SK-N-SH treated with all-trans-retinoic acid at 6 μM for 48 hours (cell line): ENCODE results near the gene PELI3.

Source experiments
- ATAC-seq: fragments of 200-7000 bp; cut with Tn5 transposase; 3 replicates; pipeline ENCODE4 v1.9.1; 2020; ENCODE audit warnings: mild to moderate bottlenecking, moderate library complexity
- ARNTL ChIP-seq: fragments of 450-650 bp; formaldehyde crosslinking; IDR thresholded peaks from 2 replicates; pipeline ENCODE4 v1.5.0; 2020; ENCODE audit warnings: low read depth, mild to moderate bottlenecking, moderate library complexity, borderline replicate concordance
- BACH2 ChIP-seq: fragments of 250-450 bp; sonication (Bioruptor Pico); IDR thresholded peaks from 2 replicates; pipeline ENCODE4 v1.9.0; 2021; ENCODE audit warnings: mild to moderate bottlenecking, borderline replicate concordance
- CSDC2 ChIP-seq: fragments of 250-450 bp; sonication (Bioruptor Pico); IDR thresholded peaks from 2 replicates; pipeline ENCODE4 v1.5.0; 2020; ENCODE audit warnings: mild to moderate bottlenecking, moderate library complexity
- ESRRG ChIP-seq: fragments of 250-450 bp; sonication (Bioruptor Pico); IDR thresholded peaks from 2 replicates; pipeline ENCODE4 v1.6.1; 2021; ENCODE audit warnings: mild to moderate bottlenecking
- GLIS3 ChIP-seq: fragments of 250-450 bp; sonication (Bioruptor Pico); IDR thresholded peaks from 2 replicates; pipeline ENCODE4 v1.5.0; 2020; ENCODE audit warnings: mild to moderate bottlenecking, moderate library complexity
- ISL1 ChIP-seq: fragments of 250-450 bp; sonication (Bioruptor Pico); IDR thresholded peaks from 2 replicates; pipeline ENCODE4 v2.1.2; 2022; ENCODE audit warnings: mild to moderate bottlenecking, moderate library complexity
- OSR1 ChIP-seq: fragments of 250-450 bp; sonication (Bioruptor Pico); IDR thresholded peaks from 2 replicates; pipeline ENCODE4 v1.8.0; 2022; ENCODE audit warnings: moderate library complexity, mild to moderate bottlenecking, inconsistent platforms
- PPARA ChIP-seq: fragments of 250-450 bp; sonication (Bioruptor Pico); IDR thresholded peaks from 2 replicates; pipeline ENCODE4 v1.5.0; 2020; ENCODE audit warnings: mild to moderate bottlenecking, borderline replicate concordance
- RARB ChIP-seq: fragments of 250-450 bp; sonication (Bioruptor Pico); IDR thresholded peaks from 2 replicates; pipeline ENCODE4 v1.8.0; 2021; ENCODE audit warnings: mild to moderate bottlenecking, moderate library complexity
- SNAI2 ChIP-seq: fragments of 250-450 bp; sonication (Bioruptor Pico); IDR thresholded peaks from 2 replicates; pipeline ENCODE4 v1.5.0; 2020; ENCODE audit warnings: mild to moderate bottlenecking, moderate library complexity
- TCF4 ChIP-seq: fragments of 250-450 bp; sonication (Bioruptor Pico); IDR thresholded peaks from 2 replicates; pipeline ENCODE4 v1.8.0; 2021; ENCODE audit warnings: mild to moderate bottlenecking, moderate library complexity, borderline replicate concordance
- TOX ChIP-seq: fragments of 250-450 bp; sonication (Bioruptor Pico); IDR thresholded peaks from 2 replicates; pipeline ENCODE4 v1.8.0; 2021; ENCODE audit warnings: mild to moderate bottlenecking, moderate library complexity, borderline replicate concordance
- ZC3H10 ChIP-seq: fragments of 250-450 bp; sonication (Bioruptor Pico); IDR thresholded peaks from 2 replicates; pipeline ENCODE4 v1.5.1; 2021; ENCODE audit warnings: mild to moderate bottlenecking, moderate library complexity
- ZFP3 ChIP-seq: fragments of 250-450 bp; sonication (Bioruptor Pico); IDR thresholded peaks from 2 replicates; pipeline ENCODE4 v1.5.0; 2020; ENCODE audit warnings: mild to moderate bottlenecking, moderate library complexity
- ZFP30 ChIP-seq: fragments of 450-650 bp; formaldehyde crosslinking; IDR thresholded peaks from 2 replicates; pipeline ENCODE4 v1.5.0; 2022; ENCODE audit warnings: mild to moderate bottlenecking, moderate library complexity
- ZNF565 ChIP-seq: fragments of 450-650 bp; formaldehyde crosslinking; conservative IDR thresholded peaks from 2 replicates; pipeline ENCODE4 v1.5.0; 2020; ENCODE audit warnings: low read depth, mild to moderate bottlenecking, moderate library complexity
- ZNF70 ChIP-seq: fragments of 450-650 bp; formaldehyde crosslinking; IDR thresholded peaks from 2 replicates; pipeline ENCODE4 v1.5.0; 2020; ENCODE audit warnings: mild to moderate bottlenecking, moderate library complexity
- ZNF8 ChIP-seq: fragments of 450-650 bp; formaldehyde crosslinking; IDR thresholded peaks from 2 replicates; pipeline ENCODE4 v1.5.0; 2020; ENCODE audit warnings: mild to moderate bottlenecking, moderate library complexity
- TF ChIP-seq, protein P1 (sequence below): fragments of 250-450 bp; sonication (Bioruptor Pico); IDR thresholded peaks from 2 replicates; pipeline ENCODE4 v1.5.1; 2021; ENCODE audit warnings: mild to moderate bottlenecking, moderate library complexity
- TF ChIP-seq, protein P2 (sequence below): fragments of 250-450 bp; sonication (Bioruptor Pico); IDR thresholded peaks from 2 replicates; pipeline ENCODE4 v1.5.0; 2020; ENCODE audit warnings: mild to moderate bottlenecking, moderate library complexity
- TF ChIP-seq, protein P3 (sequence below): fragments of 250-450 bp; sonication (Bioruptor Pico); IDR thresholded peaks from 2 replicates; pipeline ENCODE4 v1.5.1; 2020; ENCODE audit warnings: low read depth, mild to moderate bottlenecking, moderate library complexity
- TF ChIP-seq, protein P4 (sequence below): fragments of 250-450 bp; sonication (Bioruptor Pico); IDR thresholded peaks from 2 replicates; pipeline ENCODE4 v1.8.0; 2020; ENCODE audit warnings: mild to moderate bottlenecking, moderate library complexity, borderline replicate concordance

The PELI3 gene

DNA sequence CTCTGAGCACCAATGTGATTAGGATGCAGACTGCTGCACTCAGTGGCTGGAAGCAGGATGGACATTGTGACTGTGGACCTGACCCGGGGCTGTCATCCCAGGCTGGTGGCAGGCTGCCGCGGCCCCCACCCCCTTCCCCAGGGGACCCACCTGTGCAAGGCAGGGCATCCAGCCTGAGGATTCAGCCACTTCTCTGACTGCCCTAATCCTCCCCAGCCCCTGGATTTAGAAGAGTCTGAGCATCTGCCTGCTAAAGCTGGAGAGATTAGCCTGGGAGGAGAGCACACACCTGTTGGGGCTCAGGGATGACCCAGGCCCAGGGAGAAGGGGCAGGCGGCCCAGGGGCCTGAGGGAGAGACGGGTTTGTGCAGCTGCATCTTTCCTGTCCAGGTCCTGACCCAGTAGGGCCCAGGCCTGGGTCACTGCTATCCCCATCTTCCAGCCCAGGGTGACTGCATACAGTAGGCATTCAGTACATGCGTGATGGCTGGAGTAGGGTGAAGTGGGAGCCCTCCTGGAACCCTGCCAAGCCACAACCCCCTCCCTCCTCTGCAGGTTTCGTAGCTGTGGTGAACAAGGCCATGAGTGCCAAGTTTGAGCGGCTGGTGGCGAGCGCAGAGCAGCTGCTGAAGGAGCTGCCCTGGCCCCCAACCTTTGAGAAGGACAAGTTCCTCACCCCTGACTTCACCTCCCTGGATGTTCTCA, 25.6 kb downstream of the PELI3 start (continued):
- TF ChIP-seq, protein P1, sequence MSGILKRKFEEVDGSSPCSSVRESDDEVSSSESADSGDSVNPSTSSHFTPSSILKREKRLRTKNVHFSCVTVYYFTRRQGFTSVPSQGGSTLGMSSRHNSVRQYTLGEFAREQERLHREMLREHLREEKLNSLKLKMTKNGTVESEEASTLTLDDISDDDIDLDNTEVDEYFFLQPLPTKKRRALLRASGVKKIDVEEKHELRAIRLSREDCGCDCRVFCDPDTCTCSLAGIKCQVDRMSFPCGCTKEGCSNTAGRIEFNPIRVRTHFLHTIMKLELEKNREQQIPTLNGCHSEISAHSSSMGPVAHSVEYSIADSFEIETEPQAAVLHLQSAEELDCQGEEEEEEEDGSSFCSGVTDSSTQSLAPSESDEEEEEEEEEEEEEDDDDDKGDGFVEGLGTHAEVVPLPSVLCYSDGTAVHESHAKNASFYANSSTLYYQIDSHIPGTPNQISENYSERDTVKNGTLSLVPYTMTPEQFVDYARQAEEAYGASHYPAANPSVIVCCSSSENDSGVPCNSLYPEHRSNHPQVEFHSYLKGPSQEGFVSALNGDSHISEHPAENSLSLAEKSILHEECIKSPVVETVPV (CRISPR knock-in tag): no peak
- no peak for TF ChIP-seq ZFP30 (CRISPR knock-in tag)
- TF ChIP-seq, all 23 proteins: peak for 0

DNA sequence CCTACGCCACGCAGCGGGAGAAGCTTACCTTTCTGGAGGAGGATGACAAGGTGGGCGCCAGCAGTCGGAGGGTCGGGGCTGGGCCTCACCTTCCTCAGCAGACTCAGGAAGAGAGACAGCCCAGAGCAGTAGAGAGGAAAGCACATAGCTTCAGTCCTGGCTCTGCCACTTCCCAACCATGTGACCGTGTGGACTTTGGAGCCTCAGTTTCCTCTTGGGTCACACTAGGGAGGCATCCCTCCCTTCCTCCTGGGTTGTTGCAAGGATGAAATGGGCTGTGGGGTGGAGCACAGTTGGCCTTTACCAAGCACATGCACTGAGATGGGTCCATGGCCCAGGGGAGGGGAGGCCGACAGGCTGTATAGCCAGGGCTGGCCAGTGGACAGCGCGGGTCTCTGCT, 26.4 kb downstream of the PELI3 start:
- no peak for TF ChIP-seq ZNF565 (CRISPR knock-in tag)
- no peak for TF ChIP-seq TCF4 (CRISPR knock-in tag)
- no peak for TF ChIP-seq ZFP3
- TF ChIP-seq, protein P2, sequence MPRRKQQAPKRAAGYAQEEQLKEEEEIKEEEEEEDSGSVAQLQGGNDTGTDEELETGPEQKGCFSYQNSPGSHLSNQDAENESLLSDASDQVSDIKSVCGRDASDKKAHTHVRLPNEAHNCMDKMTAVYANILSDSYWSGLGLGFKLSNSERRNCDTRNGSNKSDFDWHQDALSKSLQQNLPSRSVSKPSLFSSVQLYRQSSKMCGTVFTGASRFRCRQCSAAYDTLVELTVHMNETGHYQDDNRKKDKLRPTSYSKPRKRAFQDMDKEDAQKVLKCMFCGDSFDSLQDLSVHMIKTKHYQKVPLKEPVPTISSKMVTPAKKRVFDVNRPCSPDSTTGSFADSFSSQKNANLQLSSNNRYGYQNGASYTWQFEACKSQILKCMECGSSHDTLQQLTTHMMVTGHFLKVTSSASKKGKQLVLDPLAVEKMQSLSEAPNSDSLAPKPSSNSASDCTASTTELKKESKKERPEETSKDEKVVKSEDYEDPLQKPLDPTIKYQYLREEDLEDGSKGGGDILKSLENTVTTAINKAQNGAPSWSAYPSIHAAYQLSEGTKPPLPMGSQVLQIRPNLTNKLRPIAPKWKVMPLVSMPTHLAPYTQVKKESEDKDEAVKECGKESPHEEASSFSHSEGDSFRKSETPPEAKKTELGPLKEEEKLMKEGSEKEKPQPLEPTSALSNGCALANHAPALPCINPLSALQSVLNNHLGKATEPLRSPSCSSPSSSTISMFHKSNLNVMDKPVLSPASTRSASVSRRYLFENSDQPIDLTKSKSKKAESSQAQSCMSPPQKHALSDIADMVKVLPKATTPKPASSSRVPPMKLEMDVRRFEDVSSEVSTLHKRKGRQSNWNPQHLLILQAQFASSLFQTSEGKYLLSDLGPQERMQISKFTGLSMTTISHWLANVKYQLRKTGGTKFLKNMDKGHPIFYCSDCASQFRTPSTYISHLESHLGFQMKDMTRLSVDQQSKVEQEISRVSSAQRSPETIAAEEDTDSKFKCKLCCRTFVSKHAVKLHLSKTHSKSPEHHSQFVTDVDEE: no peak
- TF ChIP-seq BACH2 (CRISPR knock-in tag): no peak
- TF ChIP-seq, protein P3, sequence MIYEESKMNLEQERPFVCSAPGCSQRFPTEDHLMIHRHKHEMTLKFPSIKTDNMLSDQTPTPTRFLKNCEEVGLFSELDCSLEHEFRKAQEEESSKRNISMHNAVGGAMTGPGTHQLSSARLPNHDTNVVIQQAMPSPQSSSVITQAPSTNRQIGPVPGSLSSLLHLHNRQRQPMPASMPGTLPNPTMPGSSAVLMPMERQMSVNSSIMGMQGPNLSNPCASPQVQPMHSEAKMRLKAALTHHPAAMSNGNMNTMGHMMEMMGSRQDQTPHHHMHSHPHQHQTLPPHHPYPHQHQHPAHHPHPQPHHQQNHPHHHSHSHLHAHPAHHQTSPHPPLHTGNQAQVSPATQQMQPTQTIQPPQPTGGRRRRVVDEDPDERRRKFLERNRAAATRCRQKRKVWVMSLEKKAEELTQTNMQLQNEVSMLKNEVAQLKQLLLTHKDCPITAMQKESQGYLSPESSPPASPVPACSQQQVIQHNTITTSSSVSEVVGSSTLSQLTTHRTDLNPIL (CRISPR knock-in tag): no peak
- TF ChIP-seq ISL1: no peak
- TF ChIP-seq ZFP30 (CRISPR knock-in tag): no peak
- no peak for TF ChIP-seq RARB
- TF ChIP-seq TOX (CRISPR knock-in tag): no peak
- TF ChIP-seq ZC3H10 (CRISPR knock-in tag): no peak
- TF ChIP-seq OSR1: no peak
- TF ChIP-seq, all 23 proteins: peak for 0
- ATAC-seq: no peak

DNA sequence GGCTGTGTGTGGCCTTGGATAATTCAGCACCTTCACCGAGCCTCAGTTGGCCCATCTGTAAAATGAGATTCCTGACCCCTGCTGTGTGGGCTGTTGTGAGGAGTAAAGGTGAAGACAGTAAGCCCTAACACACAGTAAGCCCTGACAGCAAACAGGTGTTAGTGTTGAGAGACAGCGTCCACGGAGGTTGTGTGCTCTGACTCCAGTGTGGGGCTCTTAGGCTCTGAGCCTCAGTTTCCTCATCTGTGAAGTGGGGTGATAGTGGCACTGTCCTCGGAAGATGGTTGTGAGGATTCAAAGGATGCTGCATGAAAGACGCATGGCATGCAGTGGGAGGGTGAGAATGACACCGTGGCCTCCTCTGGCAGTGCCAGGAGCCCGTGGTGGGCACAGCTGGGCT, 27.8 kb downstream of the PELI3 start:
- TF ChIP-seq, protein P3 (CRISPR knock-in tag): no peak
- no peak for TF ChIP-seq OSR1
- TF ChIP-seq ZNF8 (CRISPR knock-in tag): no peak
- TF ChIP-seq CSDC2 (CRISPR knock-in tag): no peak
- TF ChIP-seq ZFP3: no peak
- TF ChIP-seq SNAI2 (CRISPR knock-in tag): no peak
- TF ChIP-seq, protein P4, sequence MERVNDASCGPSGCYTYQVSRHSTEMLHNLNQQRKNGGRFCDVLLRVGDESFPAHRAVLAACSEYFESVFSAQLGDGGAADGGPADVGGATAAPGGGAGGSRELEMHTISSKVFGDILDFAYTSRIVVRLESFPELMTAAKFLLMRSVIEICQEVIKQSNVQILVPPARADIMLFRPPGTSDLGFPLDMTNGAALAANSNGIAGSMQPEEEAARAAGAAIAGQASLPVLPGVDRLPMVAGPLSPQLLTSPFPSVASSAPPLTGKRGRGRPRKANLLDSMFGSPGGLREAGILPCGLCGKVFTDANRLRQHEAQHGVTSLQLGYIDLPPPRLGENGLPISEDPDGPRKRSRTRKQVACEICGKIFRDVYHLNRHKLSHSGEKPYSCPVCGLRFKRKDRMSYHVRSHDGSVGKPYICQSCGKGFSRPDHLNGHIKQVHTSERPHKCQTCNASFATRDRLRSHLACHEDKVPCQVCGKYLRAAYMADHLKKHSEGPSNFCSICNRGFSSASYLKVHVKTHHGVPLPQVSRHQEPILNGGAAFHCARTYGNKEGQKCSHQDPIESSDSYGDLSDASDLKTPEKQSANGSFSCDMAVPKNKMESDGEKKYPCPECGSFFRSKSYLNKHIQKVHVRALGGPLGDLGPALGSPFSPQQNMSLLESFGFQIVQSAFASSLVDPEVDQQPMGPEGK (CRISPR knock-in tag): no peak
- no peak for TF ChIP-seq ARNTL (CRISPR knock-in tag)
- TF ChIP-seq TOX (CRISPR knock-in tag): no peak
- TF ChIP-seq ZC3H10 (CRISPR knock-in tag): no peak
- no peak for TF ChIP-seq RARB
- no peak for TF ChIP-seq ZNF70 (CRISPR knock-in tag)
- TF ChIP-seq TCF4 (CRISPR knock-in tag): no peak

DNA sequence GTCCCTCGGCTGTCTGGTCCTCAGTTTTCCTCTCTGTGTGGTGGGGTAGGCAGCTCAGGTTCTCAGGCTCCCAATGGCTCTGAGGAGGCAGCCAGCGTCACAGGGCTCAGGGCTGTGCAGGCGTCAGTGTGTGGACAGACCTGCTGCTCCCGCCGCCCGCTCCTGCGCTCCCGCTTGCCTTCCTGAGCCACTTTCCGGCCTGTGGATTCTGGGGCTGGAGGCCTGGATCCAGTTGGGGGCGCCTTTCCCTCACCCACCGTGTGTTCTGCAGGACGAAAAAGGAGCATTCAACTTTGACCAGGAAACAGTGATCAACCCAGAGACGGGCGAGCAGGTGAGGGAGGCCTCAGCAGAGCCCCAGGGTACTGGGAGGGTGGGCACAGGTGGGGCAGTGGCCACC, 28.2 kb downstream of the PELI3 start:
- ATAC-seq: no peak
- TF ChIP-seq ZFP30 (CRISPR knock-in tag) (no peak), ESRRG (no peak), PPARA (CRISPR knock-in tag) (no peak), BACH2 (CRISPR knock-in tag) (no peak), ZNF8 (CRISPR knock-in tag) (no peak), TCF4 (CRISPR knock-in tag) (no peak), GLIS3 (CRISPR knock-in tag) (no peak), ZFP3 (no peak), ISL1 (no peak), ZNF565 (CRISPR knock-in tag) (no peak), ZNF70 (CRISPR knock-in tag) (no peak)
- TF ChIP-seq, protein P1 (CRISPR knock-in tag): no peak
- TF ChIP-seq, protein P2: no peak

More for the DNA sequence above, 27.8 kb downstream of the PELI3 start:
- no peak for ATAC-seq
